Fibroblast of upper back skin (primary cell): ENCODE results near the gene ADAM17.

Source experiments
- DNase-seq: peaks from one replicate; pipeline ENCODE4 v3.0.0-alpha.2; 2013

Gene ADAM17

GRCh38 chr2:9466147-9466683 is 89.4 kb downstream of the ADAM17 start:
- DNase-seq = no peak

GRCh38 chr2:9465170-9465569 is 90.5 kb downstream of the ADAM17 start:
- DNase-seq = no peak

GRCh38 chr2:9463698-9464034 is 92.0 kb downstream of the ADAM17 start:
- DNase-seq = no peak

- no peak for DNase-seq
Observed at GRCh38 chr2:9462886-9463697, 92.5 kb downstream of the ADAM17 start.

GRCh38 chr2:9462313-9462712 is 93.3 kb downstream of the ADAM17 start:
- no peak for DNase-seq

GRCh38 chr2:9461079-9461478 is 94.6 kb downstream of the ADAM17 start:
- DNase-seq = no peak

GRCh38 chr2:9460441-9461017 is 95.1 kb downstream of the ADAM17 start:
- no peak for DNase-seq

GRCh38 chr2:9451231-9451630 is 104.4 kb downstream of the ADAM17 start:
- DNase-seq = no peak

- DNase-seq = no peak
Observed at GRCh38 chr2:9445089-9445488, 110.5 kb downstream of the ADAM17 start.

- no peak for DNase-seq
Observed at GRCh38 chr2:9443526-9443925, 112.1 kb downstream of the ADAM17 start.

- DNase-seq = no peak
Observed at GRCh38 chr2:9441556-9441955, 114.1 kb downstream of the ADAM17 start.

- DNase-seq = peak; percentile 51
Observed at GRCh38 chr2:9440058-9440727, 115.4 kb downstream of the ADAM17 start.

- DNase-seq = peak; percentile 16
Observed at GRCh38 chr2:9439536-9439935, 116.1 kb downstream of the ADAM17 start.
